ENCODE data around the gene VILL.

VILL gene

DNA sequence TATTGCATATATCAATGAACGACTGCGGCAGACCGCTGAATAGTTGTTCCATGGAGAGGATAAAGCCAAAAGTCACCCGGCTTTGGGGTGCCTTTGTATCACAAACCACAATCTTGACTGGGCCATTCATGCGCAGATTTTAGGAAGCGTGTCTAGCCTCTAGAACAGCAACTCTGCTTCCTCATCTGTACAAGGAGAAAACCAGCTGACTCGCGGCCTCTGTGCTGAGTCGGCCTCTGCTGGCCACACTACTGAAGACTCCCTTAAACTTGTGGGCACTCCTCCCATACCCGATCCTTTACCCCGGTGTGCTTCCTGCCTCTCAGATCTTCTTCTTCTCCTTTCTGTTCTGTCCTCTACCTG, 49.3 kb downstream of the VILL start:
- TF ChIP-seq, protein P1, sequence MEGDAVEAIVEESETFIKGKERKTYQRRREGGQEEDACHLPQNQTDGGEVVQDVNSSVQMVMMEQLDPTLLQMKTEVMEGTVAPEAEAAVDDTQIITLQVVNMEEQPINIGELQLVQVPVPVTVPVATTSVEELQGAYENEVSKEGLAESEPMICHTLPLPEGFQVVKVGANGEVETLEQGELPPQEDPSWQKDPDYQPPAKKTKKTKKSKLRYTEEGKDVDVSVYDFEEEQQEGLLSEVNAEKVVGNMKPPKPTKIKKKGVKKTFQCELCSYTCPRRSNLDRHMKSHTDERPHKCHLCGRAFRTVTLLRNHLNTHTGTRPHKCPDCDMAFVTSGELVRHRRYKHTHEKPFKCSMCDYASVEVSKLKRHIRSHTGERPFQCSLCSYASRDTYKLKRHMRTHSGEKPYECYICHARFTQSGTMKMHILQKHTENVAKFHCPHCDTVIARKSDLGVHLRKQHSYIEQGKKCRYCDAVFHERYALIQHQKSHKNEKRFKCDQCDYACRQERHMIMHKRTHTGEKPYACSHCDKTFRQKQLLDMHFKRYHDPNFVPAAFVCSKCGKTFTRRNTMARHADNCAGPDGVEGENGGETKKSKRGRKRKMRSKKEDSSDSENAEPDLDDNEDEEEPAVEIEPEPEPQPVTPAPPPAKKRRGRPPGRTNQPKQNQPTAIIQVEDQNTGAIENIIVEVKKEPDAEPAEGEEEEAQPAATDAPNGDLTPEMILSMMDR (IDR thresholded peaks at IDR 0.05; ENCODE audit: low read depth, low read length): peak; percentile 19
- no peak for DNase-seq (ENCODE audit: extremely low read depth, low read depth)

DNA sequence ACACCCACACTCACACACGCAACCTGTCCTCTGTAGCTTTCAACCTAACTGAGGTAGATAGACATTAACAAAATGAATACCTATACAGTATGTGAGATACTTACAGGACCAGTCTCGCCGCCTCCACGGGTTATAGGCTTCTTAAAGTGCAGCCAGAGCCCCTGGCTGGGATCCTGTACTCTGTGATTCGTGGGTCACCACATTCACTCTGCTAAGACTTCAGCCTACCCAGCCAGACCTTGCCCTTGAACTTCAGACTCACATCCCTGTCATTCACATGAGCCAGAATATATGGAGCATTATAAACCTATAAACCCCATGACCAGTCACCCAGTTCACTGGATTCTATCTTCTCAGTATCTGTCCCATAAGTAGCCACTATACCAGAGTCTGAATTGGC, 49.8 kb downstream of the VILL start:
- TF ChIP-seq, protein P1 (IDR thresholded peaks at IDR 0.05; ENCODE audit: low read depth, low read length): no peak
- no peak for DNase-seq (ENCODE audit: extremely low read depth, low read depth)

DNA sequence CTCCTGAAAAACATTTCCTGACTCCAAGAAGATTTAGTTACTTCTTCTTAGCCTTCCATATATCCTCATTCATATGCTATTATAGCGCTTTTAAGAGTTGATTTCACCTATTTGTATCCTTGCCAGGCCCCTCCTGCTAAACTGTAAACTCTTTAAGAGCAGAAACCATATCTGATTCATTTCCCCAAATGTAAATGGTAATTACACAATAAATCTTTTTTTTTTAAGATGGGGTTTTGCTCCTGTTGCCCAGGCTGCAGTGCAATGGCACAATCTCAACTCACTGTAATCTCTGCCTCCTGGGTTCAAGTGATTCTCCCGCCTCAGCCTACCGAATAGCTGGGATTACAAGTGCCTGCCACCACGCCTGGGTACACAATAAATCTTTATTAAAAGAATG, 52.9 kb downstream of the VILL start:
- no peak for DNase-seq (ENCODE audit: extremely low read depth, low read depth)
- TF ChIP-seq, protein P1 (IDR thresholded peaks at IDR 0.05; ENCODE audit: low read depth, low read length): no peak

DNA sequence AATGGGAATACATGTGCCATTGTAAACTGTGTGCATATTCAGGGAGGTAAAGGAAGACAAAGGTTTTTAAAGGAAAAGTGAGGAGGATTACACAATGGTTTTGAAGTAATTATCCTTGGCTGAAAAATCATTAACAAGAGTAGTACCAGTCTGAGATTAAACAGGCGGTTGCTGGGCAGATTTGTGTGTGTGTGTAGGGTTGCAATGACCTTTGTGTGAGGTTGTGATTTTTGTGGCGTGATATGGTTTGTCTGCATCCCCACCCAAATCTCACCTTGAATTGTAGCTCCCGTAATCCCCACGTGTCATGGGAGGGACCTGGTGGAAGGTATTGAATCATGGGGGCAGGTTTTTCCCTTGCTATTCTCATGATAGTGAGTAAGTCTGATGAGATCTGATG, 55.4 kb downstream of the VILL start:
- TF ChIP-seq, protein P1 (IDR thresholded peaks at IDR 0.05; ENCODE audit: low read depth, low read length): no peak
- DNase-seq (ENCODE audit: extremely low read depth, low read depth): no peak

DNA sequence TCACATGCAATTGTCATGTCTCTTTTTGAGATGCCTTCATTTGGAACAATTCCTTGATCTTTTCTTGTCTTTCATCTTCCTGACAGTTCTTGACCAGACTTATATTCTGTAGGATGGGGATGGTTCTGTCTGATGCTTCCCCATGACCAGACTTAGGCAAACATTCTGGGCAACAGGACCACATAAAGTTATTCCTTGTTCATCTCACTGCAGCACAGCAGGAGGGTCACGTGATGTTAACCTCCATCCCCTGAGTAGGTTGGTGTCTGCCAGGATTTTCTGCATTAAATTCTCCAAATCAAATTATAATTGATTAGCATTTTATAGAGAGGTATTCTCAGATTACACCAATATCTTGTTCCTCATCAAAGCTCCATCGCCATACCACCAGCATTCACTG, 56.2 kb downstream of the VILL start:
- no peak for DNase-seq (ENCODE audit: extremely low read depth, low read depth)
- TF ChIP-seq, protein P1 (IDR thresholded peaks at IDR 0.05; ENCODE audit: low read depth, low read length): no peak

DNA sequence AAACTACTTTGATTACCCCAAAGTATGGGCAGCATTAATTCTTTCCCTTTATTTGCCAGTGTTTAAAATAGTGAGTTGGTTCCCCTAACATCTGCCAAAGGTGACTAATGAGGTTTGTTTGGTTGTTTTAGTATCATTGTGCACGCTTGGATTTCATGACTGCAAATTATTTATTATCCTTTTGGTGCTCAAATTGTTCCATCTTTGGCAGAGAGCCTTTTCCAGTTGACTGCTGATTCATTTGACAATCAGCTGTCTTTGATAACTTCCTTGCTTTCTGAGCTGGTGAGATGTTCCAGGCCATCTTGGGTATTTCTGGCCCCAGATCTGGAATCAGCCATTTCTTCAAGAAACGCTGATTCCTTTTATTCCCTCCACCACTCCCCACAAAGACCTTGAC, 57.3 kb downstream of the VILL start:
- DNase-seq (ENCODE audit: extremely low read depth, low read depth): no peak
- TF ChIP-seq, protein P1 (IDR thresholded peaks at IDR 0.05; ENCODE audit: low read depth, low read length): no peak

DNA sequence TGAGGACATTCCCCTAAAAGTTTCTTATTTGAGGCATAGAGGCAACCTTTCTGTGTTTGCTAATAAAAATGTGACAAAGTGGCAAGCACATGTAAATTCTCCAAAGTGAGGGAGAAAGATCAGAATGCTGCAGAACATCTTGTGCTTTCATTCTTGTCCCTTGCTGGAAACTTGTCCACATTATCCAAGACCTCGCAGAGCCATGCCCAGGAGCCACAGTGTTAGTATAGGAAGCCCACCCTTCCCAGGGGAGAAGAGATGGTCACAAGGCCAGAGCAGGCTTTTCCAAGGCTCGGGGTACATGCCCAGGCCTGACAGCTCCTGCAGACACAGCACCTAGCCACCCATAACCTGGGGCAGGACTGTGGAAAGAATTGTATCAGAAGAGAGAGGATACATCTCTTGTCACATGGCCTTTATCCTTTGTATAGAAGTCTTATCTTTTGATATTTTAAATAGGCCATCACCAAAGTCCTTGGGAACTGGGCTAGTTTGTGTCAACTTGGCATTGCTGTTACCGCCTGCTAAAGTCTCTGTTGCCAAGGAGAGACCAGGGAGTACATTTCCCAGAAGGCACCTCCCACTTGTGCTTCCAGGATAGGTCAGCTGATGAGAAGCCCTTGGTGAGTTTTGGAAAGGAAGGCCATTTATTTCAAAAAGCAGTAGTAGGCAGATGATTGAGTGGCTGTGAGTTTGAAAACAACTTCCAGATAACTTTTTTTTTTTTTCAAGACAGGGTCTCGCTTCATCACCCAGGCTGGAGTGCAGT, 59.0 kb downstream of the VILL start:
- TF ChIP-seq, protein P1 (IDR thresholded peaks at IDR 0.05; ENCODE audit: low read depth, low read length): no peak
- DNase-seq (ENCODE audit: extremely low read depth, low read depth): no peak

Data from AG09319 (cell line).